Endodermal cell (in vitro differentiated cells): Measurements from ENCODE around the gene COA8. TPM values are rescaled to one million over a fixed set of nuclear protein-coding genes. Genes with fewer than 3 reads are reported as not detected.

ENCODE experiments used
- DNase-seq: peaks from one replicate; pipeline ENCODE4 v3.0.0-alpha.2; 2017
- H3K27ac ChIP-seq: 2 replicates; pipeline ENCODE4 v1.5.1; 2013; ENCODE audit warnings: mild to moderate bottlenecking, low read depth, low read length, moderate library complexity
- H3K27me3 ChIP-seq: 2 replicates; pipeline ENCODE4 v1.6.1; 2013; ENCODE audit warnings: mild to moderate bottlenecking, low read length, moderate library complexity; ENCODE audit not compliant: insufficient read depth, control insufficient read depth, poor library complexity, severe bottlenecking
- H3K36me3 ChIP-seq: 2 replicates; pipeline ENCODE4 v1.7.0; 2013; ENCODE audit warnings: mild to moderate bottlenecking, low read length, moderate library complexity; ENCODE audit not compliant: control insufficient read depth, insufficient read depth
- H3K4me1 ChIP-seq: one replicate; pipeline ENCODE4 v1.7.0; 2013; ENCODE audit warnings: low read length; ENCODE audit not compliant: control insufficient read depth, insufficient read depth
- H3K4me3 ChIP-seq: 2 replicates; pipeline ENCODE4 v1.5.1; 2013; ENCODE audit warnings: mild to moderate bottlenecking, low read length, moderate library complexity
- H3K9ac ChIP-seq: 2 replicates; pipeline ENCODE4 v1.6.1; 2013; ENCODE audit warnings: mild to moderate bottlenecking, low read length, moderate library complexity; ENCODE audit not compliant: poor library complexity, severe bottlenecking; ENCODE audit errors: extremely low read depth
- H3K9me3 ChIP-seq: 2 replicates; pipeline ENCODE4 v1.6.1; 2013; ENCODE audit warnings: mild to moderate bottlenecking, low read length, moderate library complexity; ENCODE audit not compliant: control insufficient read depth
- H3K27ac Mint-ChIP-seq: 2 replicates; pipeline ENCODE4 v1.8.0; 2020; ENCODE audit warnings: mixed read lengths
- H3K27me3 Mint-ChIP-seq: 2 replicates; pipeline ENCODE4 v1.8.0; 2021; ENCODE audit warnings: mild to moderate bottlenecking, mixed read lengths; ENCODE audit not compliant: insufficient read depth
- H3K36me3 Mint-ChIP-seq: 2 replicates; pipeline ENCODE4 v1.8.0; 2020; ENCODE audit warnings: low read depth, mixed read lengths
- H3K4me1 Mint-ChIP-seq: 2 replicates; pipeline ENCODE4 v1.8.0; 2020; ENCODE audit warnings: mixed read lengths
- H3K4me3 Mint-ChIP-seq: 2 replicates; pipeline ENCODE4 v1.8.0; 2020; ENCODE audit warnings: mild to moderate bottlenecking, moderate library complexity, mixed read lengths
- H3K9me3 Mint-ChIP-seq: 2 replicates; pipeline ENCODE4 v1.8.0; 2020; ENCODE audit warnings: mild to moderate bottlenecking, mixed read lengths
- WGBS, 2 experiments: methylation state at CpG; one replicate each; pipeline versions ENCODE4 v1.1.5 to v1.1.7; 2013; ENCODE audit warnings: missing lambda C conversion rate in 2 of 2, mixed read lengths in 1 of 2; ENCODE audit not compliant: insufficient coverage in 1 of 2, insufficient read length in 1 of 2; 5-methylcytosine and 5-hydroxymethylcytosine counted together
- total RNA-seq, 2 donors: library from RNA; stranded (reverse); fragmentation: NEBNext Ultra II Directional in 1 of 2; extraction: Animal tissue kit (Norgen Biotek cat#: 25700) in 1 of 2; gene quantifications; 2 replicates in 1 of 2; 3 replicates in 1 of 2; pipeline ENCODE4 v1.2.1, GENCODE V29; 2021
- TF ChIP-seq, protein P1 (sequence below): fragments of 200-600 bp; sonication (generic); conservative IDR thresholded peaks from 2 replicates; pipeline ENCODE4 v1.5.0; 2021; ENCODE audit warnings: antibody characterized with exemption, mild to moderate bottlenecking

The COA8 gene
- total RNA-seq, 2 donors from 2014 or later = 30.1 to 39.8 TPM

DNA sequence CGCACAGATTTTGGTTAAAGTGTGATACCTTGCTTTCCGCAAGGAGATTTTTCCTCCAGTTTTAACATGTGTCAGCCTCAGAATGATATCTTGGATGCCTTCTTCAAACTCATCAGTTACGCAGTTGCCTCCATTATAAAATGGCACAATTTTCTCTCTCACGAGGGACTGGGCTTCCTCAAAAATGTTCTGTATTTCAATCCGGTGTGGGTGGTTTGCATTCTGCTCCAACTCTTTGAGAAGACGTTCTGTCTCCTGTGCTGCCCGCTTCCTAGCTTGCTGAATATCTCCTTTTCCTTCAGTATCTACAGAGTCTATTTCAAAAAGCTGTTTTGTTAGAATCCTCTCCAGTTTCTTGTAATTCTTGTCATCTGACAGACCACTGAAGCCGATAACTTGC, 2.1 kb upstream of the COA8 start:
- Histone ChIP-seq H3K4me3 (peak overlapping the region; percentile 99), H3K9me3 (no peaks in the 10 kb centered on the region), H3K9ac (peak overlapping the region; percentile 90), H3K4me1 (no peaks in the 10 kb centered on the region), H3K27ac (no peak overlapping the region), H3K36me3 (peaks cover 29% of the 10 kb centered on the region), H3K27me3 (no peaks in the 10 kb centered on the region)
- no peaks in the 10 kb centered on the region for H3K9me3 Mint-ChIP-seq
- H3K27ac Mint-ChIP-seq = peak overlapping the region; percentile 38
- H3K4me1 Mint-ChIP-seq = peaks cover 14% of the 10 kb centered on the region
- 93 to 98% methylated on average over 8 of the region's 8 CpGs for WGBS, 2 experiments
- H3K4me3 Mint-ChIP-seq = peak overlapping the region; percentile 81
- no peaks in the 10 kb centered on the region for H3K27me3 Mint-ChIP-seq
- peaks cover 27% of the 10 kb centered on the region for H3K36me3 Mint-ChIP-seq
- TF ChIP-seq, protein P1, sequence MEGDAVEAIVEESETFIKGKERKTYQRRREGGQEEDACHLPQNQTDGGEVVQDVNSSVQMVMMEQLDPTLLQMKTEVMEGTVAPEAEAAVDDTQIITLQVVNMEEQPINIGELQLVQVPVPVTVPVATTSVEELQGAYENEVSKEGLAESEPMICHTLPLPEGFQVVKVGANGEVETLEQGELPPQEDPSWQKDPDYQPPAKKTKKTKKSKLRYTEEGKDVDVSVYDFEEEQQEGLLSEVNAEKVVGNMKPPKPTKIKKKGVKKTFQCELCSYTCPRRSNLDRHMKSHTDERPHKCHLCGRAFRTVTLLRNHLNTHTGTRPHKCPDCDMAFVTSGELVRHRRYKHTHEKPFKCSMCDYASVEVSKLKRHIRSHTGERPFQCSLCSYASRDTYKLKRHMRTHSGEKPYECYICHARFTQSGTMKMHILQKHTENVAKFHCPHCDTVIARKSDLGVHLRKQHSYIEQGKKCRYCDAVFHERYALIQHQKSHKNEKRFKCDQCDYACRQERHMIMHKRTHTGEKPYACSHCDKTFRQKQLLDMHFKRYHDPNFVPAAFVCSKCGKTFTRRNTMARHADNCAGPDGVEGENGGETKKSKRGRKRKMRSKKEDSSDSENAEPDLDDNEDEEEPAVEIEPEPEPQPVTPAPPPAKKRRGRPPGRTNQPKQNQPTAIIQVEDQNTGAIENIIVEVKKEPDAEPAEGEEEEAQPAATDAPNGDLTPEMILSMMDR = no peak
- DNase-seq = no peak

DNA sequence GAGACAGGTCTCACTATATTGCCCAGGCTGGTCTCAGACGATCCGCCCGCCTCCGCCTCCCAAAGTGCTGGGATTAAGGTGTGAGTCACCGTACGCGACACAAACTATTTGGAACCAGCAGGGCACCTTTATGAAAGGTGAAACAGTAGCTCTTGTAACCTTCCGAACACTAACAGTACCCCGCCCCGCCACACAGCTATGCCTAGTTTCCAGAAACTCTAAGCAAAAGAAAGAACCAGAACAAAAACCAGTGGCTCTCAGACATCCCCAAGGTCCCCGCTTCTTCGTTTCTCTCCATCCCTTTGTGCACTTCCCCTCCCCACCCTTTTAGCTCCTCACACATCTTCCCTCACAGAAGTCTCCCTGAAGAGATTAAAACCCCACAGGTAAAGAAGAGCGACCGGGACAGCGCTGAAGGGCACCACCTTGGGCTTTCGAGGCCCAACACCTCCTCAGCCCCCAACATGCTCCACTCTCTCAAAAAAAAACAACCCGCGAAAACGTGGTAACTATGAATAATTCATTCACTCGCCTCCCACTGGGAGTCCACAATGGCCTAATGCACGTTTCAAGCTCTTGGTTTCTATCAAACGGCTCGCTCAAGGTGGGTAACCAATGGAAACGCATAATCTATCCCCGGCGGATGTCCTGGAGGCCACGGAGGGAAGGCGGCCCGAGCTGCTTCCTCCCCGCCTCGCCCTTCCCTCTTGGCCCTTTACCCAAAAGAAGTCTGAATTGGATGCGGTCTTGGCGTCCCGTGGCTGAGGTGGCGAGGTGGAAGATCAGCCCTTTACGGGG, 1.2 kb upstream of the COA8 start:
- H3K36me3 Mint-ChIP-seq = peaks cover 30% of the 10 kb centered on the region
- H3K27ac Mint-ChIP-seq = peak overlapping the region; percentile 92
- peak overlapping the region; percentile 81 for H3K4me3 Mint-ChIP-seq
- Histone ChIP-seq H3K4me1 (no peaks in the 10 kb centered on the region), H3K27ac (peak overlapping the region; percentile 96), H3K9ac (peak overlapping the region; percentile 90), H3K4me3 (peak overlapping the region; percentile 99), H3K9me3 (no peaks in the 10 kb centered on the region), H3K36me3 (peaks cover 36% of the 10 kb centered on the region), H3K27me3 (no peaks in the 10 kb centered on the region)
- peaks cover 14% of the 10 kb centered on the region for H3K4me1 Mint-ChIP-seq
- WGBS, 2 experiments = 4 to 6% methylated on average over 30 to 36 of the region's 36 CpGs
- DNase-seq = peak; percentile 78
- TF ChIP-seq, protein P1 = no peak
- H3K9me3 Mint-ChIP-seq = no peaks in the 10 kb centered on the region
- H3K27me3 Mint-ChIP-seq = no peaks in the 10 kb centered on the region

DNA sequence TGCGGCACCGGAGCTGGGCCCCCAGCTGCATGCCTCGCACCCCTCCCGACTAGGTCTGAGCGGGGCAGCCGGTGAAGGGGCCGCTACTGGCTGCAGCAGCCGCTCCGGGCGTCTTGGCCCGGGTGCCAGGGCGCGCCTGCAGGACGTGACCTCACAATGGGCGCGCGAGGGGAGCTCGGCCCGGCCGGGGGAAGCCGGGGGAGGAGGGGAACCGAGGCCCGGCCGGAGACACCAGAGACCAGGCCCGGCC, 656 bp upstream of the COA8 start:
- Mint-ChIP-seq H3K4me1 (peaks cover 14% of the 10 kb centered on the region), H3K36me3 (peaks cover 29% of the 10 kb centered on the region), H3K4me3 (peak overlapping the region; percentile 81), H3K27me3 (no peaks in the 10 kb centered on the region), H3K27ac (peak overlapping the region; percentile 92), H3K9me3 (no peaks in the 10 kb centered on the region)
- Histone ChIP-seq H3K4me1 (no peaks in the 10 kb centered on the region), H3K27me3 (no peaks in the 10 kb centered on the region), H3K9ac (peak overlapping the region; percentile 90), H3K9me3 (no peaks in the 10 kb centered on the region), H3K27ac (peak overlapping the region; percentile 96), H3K36me3 (peaks cover 38% of the 10 kb centered on the region), H3K4me3 (peak overlapping the region; percentile 99)
- WGBS, 2 experiments = 0% methylated on average over 19 to 25 of the region's 25 CpGs
- DNase-seq = no peak
- TF ChIP-seq, protein P1 = no peak
